Neural cell (in vitro differentiated cells): ENCODE measurements around the gene HECW1. TPM values are rescaled to one million over a fixed set of nuclear protein-coding genes. Genes with fewer than 3 reads are reported as not detected.

Experiments
- H2AFZ ChIP-seq: fragments of 200-600, 300-800 bp; sonication (generic), shearing (Covaris generic); 2 replicates; pipeline ENCODE4 v1.6.0; 2014; ENCODE audit warnings: low read depth, mild to moderate bottlenecking, antibody characterized with exemption, low read length, moderate library complexity
- H3F3A ChIP-seq: fragments of 200-600 bp; shearing (Covaris generic); 2 replicates; pipeline ENCODE4 v1.6.1; 2016; ENCODE audit warnings: mild to moderate bottlenecking, moderate library complexity, mixed read lengths, antibody characterized with exemption, low read length; ENCODE audit not compliant: insufficient read depth, poor library complexity, severe bottlenecking
- H3K27ac ChIP-seq: fragments of 200-600, 300-800 bp; sonication (generic), shearing (Covaris generic); 2 replicates; pipeline ENCODE4 v1.5.1; 2014; ENCODE audit warnings: mild to moderate bottlenecking, low read length, moderate library complexity
- H3K27me3 ChIP-seq: fragments of 300-800, 200-600 bp; sonication (generic), shearing (Covaris generic); 2 replicates; pipeline ENCODE4 v1.6.0; 2014; ENCODE audit warnings: mild to moderate bottlenecking, low read depth, low read length, moderate library complexity; ENCODE audit not compliant: insufficient read depth
- H3K36me3 ChIP-seq: fragments of 300-800, 200-600 bp; sonication (generic), shearing (Covaris generic); 2 replicates; pipeline ENCODE4 v1.5.1; 2014; ENCODE audit warnings: mild to moderate bottlenecking, antibody characterized with exemption, low read length, moderate library complexity; ENCODE audit not compliant: insufficient read depth
- H3K4me2 ChIP-seq: fragments of 300-800, 200-600 bp; sonication (generic), shearing (Covaris generic); 2 replicates; pipeline ENCODE4 v1.6.0; 2014; ENCODE audit warnings: mild to moderate bottlenecking, low read length
- H3K4me3 ChIP-seq: fragments of 300-800, 200-600 bp; sonication (generic), shearing (Covaris generic); 2 replicates; pipeline ENCODE4 v1.5.1; 2014; ENCODE audit warnings: mild to moderate bottlenecking, low read length, moderate library complexity
- H3K79me2 ChIP-seq: fragments of 200-600 bp; shearing (Covaris generic); replicated peaks from 2 replicates; pipeline ENCODE4 v1.6.0; 2014; ENCODE audit warnings: mild to moderate bottlenecking, low read length, moderate library complexity; ENCODE audit not compliant: insufficient read depth
- H3K9ac ChIP-seq: fragments of 300-800, 200-600 bp; sonication (generic), shearing (Covaris generic); 2 replicates; pipeline ENCODE4 v1.6.1; 2016; ENCODE audit warnings: mild to moderate bottlenecking, low read length, mixed read lengths
- H3K9me2 ChIP-seq: fragments of 200-600 bp; shearing (Covaris generic); 2 replicates; pipeline ENCODE4 v1.6.1; 2016; ENCODE audit warnings: mild to moderate bottlenecking, low read length, mixed read lengths; ENCODE audit not compliant: insufficient read depth
- H3K9me3 ChIP-seq: fragments of 200-600, 300-800 bp; sonication (generic), shearing (Covaris generic); 2 replicates; pipeline ENCODE4 v1.6.1; 2016; ENCODE audit warnings: mild to moderate bottlenecking, mixed run types, low read length, moderate library complexity, mixed read lengths
- H4K20me1 ChIP-seq: fragments of 200-600 bp; shearing (Covaris generic); 2 replicates; pipeline ENCODE4 v1.6.1; 2016; ENCODE audit warnings: mild to moderate bottlenecking, mixed run types; ENCODE audit not compliant: insufficient read depth
- EP300 ChIP-seq: fragments of 450-650 bp; conservative IDR thresholded peaks from 2 replicates; pipeline ENCODE4 v1.6.1; 2014; ENCODE audit warnings: antibody characterized with exemption, mild to moderate bottlenecking, moderate library complexity; ENCODE audit not compliant: poor library complexity, severe bottlenecking
- EZH2 ChIP-seq: fragments of 200-600, 300-800 bp; shearing (Covaris generic), sonication (generic); IDR thresholded peaks from 2 replicates; pipeline ENCODE4 v1.6.1; 2014; ENCODE audit warnings: antibody characterized with exemption, low read length, borderline replicate concordance, mild to moderate bottlenecking; ENCODE audit not compliant: insufficient read depth, poor library complexity, severe bottlenecking
- MXI1 ChIP-seq: fragments of 450-650 bp; conservative IDR thresholded peaks from 2 replicates; pipeline ENCODE4 v1.6.1; 2014; ENCODE audit warnings: antibody characterized with exemption, mild to moderate bottlenecking; ENCODE audit not compliant: poor library complexity, severe bottlenecking
- POLR2AphosphoS5 ChIP-seq: IDR thresholded peaks from 2 replicates; pipeline ENCODE4 v1.6.1; 2012
- RAD21 ChIP-seq: fragments of 450-650 bp; conservative IDR thresholded peaks from 2 replicates; pipeline ENCODE4 v1.6.1; 2014; ENCODE audit warnings: antibody characterized with exemption, mild to moderate bottlenecking, moderate library complexity
- SMC3 ChIP-seq: fragments of 450-650 bp; conservative IDR thresholded peaks from 2 replicates; pipeline ENCODE4 v1.6.1; 2014; ENCODE audit warnings: antibody characterized with exemption, mild to moderate bottlenecking, moderate library complexity; ENCODE audit not compliant: poor library complexity
- TAF1 ChIP-seq: IDR thresholded peaks from 2 replicates; pipeline ENCODE4 v1.6.1; 2012; ENCODE audit warnings: low read depth
- polyA plus RNA-seq: library from polyadenylated mRNA; depleted of rRNA; stranded (reverse); fragments of >200 nt; gene quantifications from 2 replicates; pipeline ENCODE4 v1.2.3, GENCODE V29; 2014
- TF ChIP-seq, protein P1 (sequence below): IDR thresholded peaks from 2 replicates; pipeline ENCODE4 v1.6.1; 2012; ENCODE audit warnings: borderline replicate concordance
- TF ChIP-seq, protein P2 (sequence below): fragments of 450-650 bp; IDR thresholded peaks from 2 replicates; pipeline ENCODE4 v1.5.1; 2014; ENCODE audit warnings: antibody characterized with exemption, mild to moderate bottlenecking, moderate library complexity; ENCODE audit not compliant: poor library complexity, severe bottlenecking

Gene HECW1
- polyA plus RNA-seq, 1 donor from 2014 or later, result 13.8 TPM

DNA sequence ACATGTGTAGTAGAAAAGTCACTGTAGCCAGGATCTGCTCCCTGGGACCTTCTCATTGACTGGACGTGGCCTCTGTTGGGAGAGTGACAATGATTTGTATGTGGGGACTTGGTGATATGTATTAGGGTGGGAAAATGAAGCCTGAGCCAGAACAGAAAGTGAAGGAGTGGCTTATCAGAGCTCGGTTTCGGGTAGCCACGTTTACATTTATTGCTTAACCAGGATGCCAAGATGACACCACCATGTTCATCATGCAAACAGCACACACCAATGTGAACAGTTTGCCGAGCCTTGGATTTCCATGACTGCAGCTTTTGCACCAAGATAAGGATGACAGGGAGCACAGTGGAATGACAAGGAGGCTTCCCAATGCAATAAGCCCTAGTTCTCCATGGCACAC is 357.7 kb downstream of the HECW1 start:
- no peak overlapping the region for H3K27ac ChIP-seq
- H3K36me3 ChIP-seq, result peaks cover 13% of the 10 kb centered on the region
- no peaks in the 10 kb centered on the region for H3F3A ChIP-seq
- H3K4me3 ChIP-seq, result no peak overlapping the region
- TF ChIP-seq EZH2, result no peak
- no peak for TF ChIP-seq EP300
- TF ChIP-seq TAF1, result no peak
- TF ChIP-seq SMC3, result no peak
- no peak for TF ChIP-seq RAD21
- TF ChIP-seq, protein P1, sequence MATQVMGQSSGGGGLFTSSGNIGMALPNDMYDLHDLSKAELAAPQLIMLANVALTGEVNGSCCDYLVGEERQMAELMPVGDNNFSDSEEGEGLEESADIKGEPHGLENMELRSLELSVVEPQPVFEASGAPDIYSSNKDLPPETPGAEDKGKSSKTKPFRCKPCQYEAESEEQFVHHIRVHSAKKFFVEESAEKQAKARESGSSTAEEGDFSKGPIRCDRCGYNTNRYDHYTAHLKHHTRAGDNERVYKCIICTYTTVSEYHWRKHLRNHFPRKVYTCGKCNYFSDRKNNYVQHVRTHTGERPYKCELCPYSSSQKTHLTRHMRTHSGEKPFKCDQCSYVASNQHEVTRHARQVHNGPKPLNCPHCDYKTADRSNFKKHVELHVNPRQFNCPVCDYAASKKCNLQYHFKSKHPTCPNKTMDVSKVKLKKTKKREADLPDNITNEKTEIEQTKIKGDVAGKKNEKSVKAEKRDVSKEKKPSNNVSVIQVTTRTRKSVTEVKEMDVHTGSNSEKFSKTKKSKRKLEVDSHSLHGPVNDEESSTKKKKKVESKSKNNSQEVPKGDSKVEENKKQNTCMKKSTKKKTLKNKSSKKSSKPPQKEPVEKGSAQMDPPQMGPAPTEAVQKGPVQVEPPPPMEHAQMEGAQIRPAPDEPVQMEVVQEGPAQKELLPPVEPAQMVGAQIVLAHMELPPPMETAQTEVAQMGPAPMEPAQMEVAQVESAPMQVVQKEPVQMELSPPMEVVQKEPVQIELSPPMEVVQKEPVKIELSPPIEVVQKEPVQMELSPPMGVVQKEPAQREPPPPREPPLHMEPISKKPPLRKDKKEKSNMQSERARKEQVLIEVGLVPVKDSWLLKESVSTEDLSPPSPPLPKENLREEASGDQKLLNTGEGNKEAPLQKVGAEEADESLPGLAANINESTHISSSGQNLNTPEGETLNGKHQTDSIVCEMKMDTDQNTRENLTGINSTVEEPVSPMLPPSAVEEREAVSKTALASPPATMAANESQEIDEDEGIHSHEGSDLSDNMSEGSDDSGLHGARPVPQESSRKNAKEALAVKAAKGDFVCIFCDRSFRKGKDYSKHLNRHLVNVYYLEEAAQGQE, result no peak
- no peak for TF ChIP-seq POLR2AphosphoS5
- TF ChIP-seq, protein P2, sequence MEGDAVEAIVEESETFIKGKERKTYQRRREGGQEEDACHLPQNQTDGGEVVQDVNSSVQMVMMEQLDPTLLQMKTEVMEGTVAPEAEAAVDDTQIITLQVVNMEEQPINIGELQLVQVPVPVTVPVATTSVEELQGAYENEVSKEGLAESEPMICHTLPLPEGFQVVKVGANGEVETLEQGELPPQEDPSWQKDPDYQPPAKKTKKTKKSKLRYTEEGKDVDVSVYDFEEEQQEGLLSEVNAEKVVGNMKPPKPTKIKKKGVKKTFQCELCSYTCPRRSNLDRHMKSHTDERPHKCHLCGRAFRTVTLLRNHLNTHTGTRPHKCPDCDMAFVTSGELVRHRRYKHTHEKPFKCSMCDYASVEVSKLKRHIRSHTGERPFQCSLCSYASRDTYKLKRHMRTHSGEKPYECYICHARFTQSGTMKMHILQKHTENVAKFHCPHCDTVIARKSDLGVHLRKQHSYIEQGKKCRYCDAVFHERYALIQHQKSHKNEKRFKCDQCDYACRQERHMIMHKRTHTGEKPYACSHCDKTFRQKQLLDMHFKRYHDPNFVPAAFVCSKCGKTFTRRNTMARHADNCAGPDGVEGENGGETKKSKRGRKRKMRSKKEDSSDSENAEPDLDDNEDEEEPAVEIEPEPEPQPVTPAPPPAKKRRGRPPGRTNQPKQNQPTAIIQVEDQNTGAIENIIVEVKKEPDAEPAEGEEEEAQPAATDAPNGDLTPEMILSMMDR, result no peak
- no peak for TF ChIP-seq MXI1
- H4K20me1 ChIP-seq, result no peaks in the 10 kb centered on the region
- no peaks in the 10 kb centered on the region for H3K79me2 ChIP-seq
- H3K9me3 ChIP-seq, result no peaks in the 10 kb centered on the region
- no peak overlapping the region for H3K9ac ChIP-seq
- H3K27me3 ChIP-seq, result no peaks in the 10 kb centered on the region
- no peak overlapping the region for H3K4me2 ChIP-seq
- no peak overlapping the region for H2AFZ ChIP-seq
- H3K9me2 ChIP-seq, result no peaks in the 10 kb centered on the region

DNA sequence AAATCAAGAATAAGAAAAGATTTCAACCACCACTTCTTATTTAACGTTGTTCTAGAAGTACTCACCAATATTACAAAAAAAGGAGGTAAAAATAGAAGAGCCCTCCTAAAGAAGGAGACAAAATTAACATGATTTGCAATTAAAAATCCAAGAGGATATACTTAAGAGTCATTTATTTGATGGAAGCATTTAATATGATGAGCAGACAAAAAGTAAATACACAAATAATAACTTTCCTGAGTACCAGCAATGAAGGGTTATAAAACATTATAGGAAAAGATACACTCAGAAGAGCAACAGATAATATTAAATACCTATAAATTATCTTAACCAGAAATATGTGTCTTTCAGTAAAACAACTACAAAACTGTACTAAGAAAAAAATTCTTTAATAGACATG is 363.5 kb downstream of the HECW1 start:
- Histone ChIP-seq H3K9me3 (no peaks in the 10 kb centered on the region), H3K4me3 (no peak overlapping the region), H3K36me3 (peaks cover 6% of the 10 kb centered on the region), H3K79me2 (no peaks in the 10 kb centered on the region), H3F3A (no peaks in the 10 kb centered on the region), H4K20me1 (no peaks in the 10 kb centered on the region), H3K27me3 (no peaks in the 10 kb centered on the region), H3K27ac (no peak overlapping the region), H3K9ac (no peak overlapping the region), H3K4me2 (no peak overlapping the region), H3K9me2 (no peaks in the 10 kb centered on the region), H2AFZ (no peak overlapping the region)
- TF ChIP-seq, protein P2, result no peak
- TF ChIP-seq SMC3 (no peak), RAD21 (no peak), MXI1 (no peak), EP300 (no peak), TAF1 (no peak), EZH2 (no peak), POLR2AphosphoS5 (no peak)
- TF ChIP-seq, protein P1, result no peak
